Peyer's patch (tissue), 4 donors: ENCODE results near the gene FMN1.

Experiments
- CTCF ChIP-seq, 6 experiments: fragments of 450-650 bp in 4 of 6; fragments of 200-600 bp in 2 of 6; sonication (generic) in 1 of 6; IDR thresholded peaks; one replicate each; pipeline ENCODE4 v1.5.1; 2017 to 2019; ENCODE audit warnings: antibody characterized with exemption in 6 of 6, mild to moderate bottlenecking in 3 of 6, moderate library complexity in 1 of 6
- POLR2A ChIP-seq, 2 donors: fragments of 450-650 bp; IDR thresholded peaks; one replicate each; pipeline ENCODE4 v1.5.1; 2017; ENCODE audit warnings: antibody characterized with exemption in 2 of 2, mild to moderate bottlenecking in 2 of 2, moderate library complexity in 2 of 2

- no peak for TF ChIP-seq CTCF (IDR thresholded peaks at IDR 0.05)
- TF ChIP-seq POLR2A (IDR thresholded peaks at IDR 0.05), result no peak
Measured at GRCh38 chr15:33183334-33183733, 11.2 kb downstream of the FMN1 start.
